ENCODE results near the gene TTC7B.

GRCh38 chr14:90676912-90677311 is 139.3 kb downstream of the TTC7B start:
- TF ChIP-seq CTCF (IDR thresholded peaks at IDR 0.05; ENCODE audit: low read length) (no peak), EZH2 (IDR thresholded peaks at IDR 0.05; ENCODE audit: borderline replicate concordance, low read length) (no peak)
